B cell (primary cell): Measurements from ENCODE around the gene CREB3L1. TPM values are rescaled to one million over a fixed set of nuclear protein-coding genes. Genes with fewer than 3 reads are reported as not detected.

Experiments
- ATAC-seq: fragments of 200-7000 bp; cut with Tn5 transposase; one replicate; pipeline ENCODE4 v1.10.0; 2021; ENCODE audit warnings: low read depth, mild to moderate bottlenecking, moderate number of reproducible peaks, moderate library complexity
- CTCF ChIA-PET: fragments of 350-600 bp; sonication (Branson Sonifier 250); formaldehyde crosslinking; loops from one replicate; lab custom pipeline; 2021; ENCODE audit warnings: antibody characterized with exemption, inconsistent platforms; lab: Charles Lee
- POLR2A ChIA-PET: fragments of 350-600 bp; sonication (Branson Sonifier 250); formaldehyde crosslinking; loops from one replicate; lab custom pipeline; 2021; ENCODE audit warnings: antibody characterized with exemption; lab: Charles Lee
- DNase-seq: peaks from one replicate; pipeline ENCODE4 v3.0.0; 2013
- H2AFZ ChIP-seq: 2 replicates; pipeline ENCODE4 v1.6.1; 2012; ENCODE audit warnings: mild to moderate bottlenecking, low read depth, low read length; ENCODE audit not compliant: insufficient read depth, poor library complexity, severe bottlenecking
- H3K27ac ChIP-seq, 2 donors: 1 replicate in 1 of 2; 2 replicates in 1 of 2; pipeline ENCODE4 v1.5.1; 2012 to 2013; ENCODE audit warnings: low read length in 2 of 2, mild to moderate bottlenecking in 2 of 2, moderate library complexity in 1 of 2
- H3K27me3 ChIP-seq, 4 experiments: fragments of 200-600 bp in 1 of 4; sonication (generic) in 1 of 4; replicated peaks in 1 of 4; 1 replicate in 2 of 4; 2 replicates in 2 of 4; pipeline versions ENCODE4 v1.6.1 to v1.7.0; 2013 to 2016; ENCODE audit warnings: low read length in 3 of 4, mild to moderate bottlenecking in 2 of 4, mixed read lengths in 1 of 4, moderate library complexity in 1 of 4; ENCODE audit not compliant: insufficient read depth in 4 of 4, control insufficient read depth in 3 of 4; ENCODE audit errors: control extremely low read depth in 1 of 4
- H3K36me3 ChIP-seq, 2 experiments: replicated peaks in 1 of 2; 1 replicate in 1 of 2; 2 replicates in 1 of 2; pipeline versions ENCODE4 v1.6.1 to v1.7.1; 2013; ENCODE audit warnings: low read length in 1 of 2; ENCODE audit not compliant: insufficient read depth in 2 of 2, control insufficient read depth in 1 of 2; ENCODE audit errors: control extremely low read depth in 1 of 2, extremely low read depth in 1 of 2
- H3K4me1 ChIP-seq, 2 donors: fragments of 200-600 bp in 1 of 2; sonication (generic) in 1 of 2; 1 replicate in 1 of 2; 2 replicates in 1 of 2; pipeline versions ENCODE4 v1.5.1 to v1.6.1; 2013 to 2017; ENCODE audit warnings: low read length in 2 of 2; ENCODE audit not compliant: control insufficient read depth in 2 of 2, insufficient read depth in 2 of 2
- H3K4me2 ChIP-seq: replicated peaks from 2 replicates; pipeline ENCODE3; 2012; ENCODE audit warnings: mild to moderate bottlenecking, low read depth, low read length; ENCODE audit not compliant: poor library complexity, severe bottlenecking
- H3K4me3 ChIP-seq, 5 experiments: fragments of 200-600 bp in 1 of 5; sonication (generic) in 1 of 5; 1 replicate in 3 of 5; 2 replicates in 2 of 5; pipeline versions ENCODE4 v1.5.1 to v1.7.0; 2011 to 2016; ENCODE audit warnings: low read length in 4 of 5, mild to moderate bottlenecking in 4 of 5, low read depth in 2 of 5, control low read depth in 1 of 5, moderate library complexity in 1 of 5; ENCODE audit not compliant: insufficient read depth in 1 of 5; ENCODE audit errors: control extremely low read depth in 1 of 5, extremely low read depth in 1 of 5
- H3K79me2 ChIP-seq: fragments of 200-600 bp; sonication (generic); one replicate; pipeline ENCODE4 v1.6.0; 2016; ENCODE audit warnings: low read length; ENCODE audit not compliant: control insufficient read depth, insufficient read depth
- H3K9ac ChIP-seq: fragments of 200-600 bp; sonication (generic); 2 replicates; pipeline ENCODE4 v1.6.1; 2017; ENCODE audit warnings: mild to moderate bottlenecking, low read length, moderate library complexity
- H3K9me3 ChIP-seq, 3 donors: one replicate each; pipeline versions ENCODE4 v1.6.1 to v1.7.1; 2013; ENCODE audit warnings: low read length in 2 of 3; ENCODE audit not compliant: control insufficient read depth in 2 of 3, insufficient read depth in 1 of 3; ENCODE audit errors: control extremely low read depth in 1 of 3
- H4K20me1 ChIP-seq: 2 replicates; pipeline ENCODE4 v1.6.0; 2012; ENCODE audit warnings: mild to moderate bottlenecking, low read length; ENCODE audit not compliant: insufficient read depth, control insufficient read depth, poor library complexity, severe bottlenecking
- H3K27ac Mint-ChIP-seq: one replicate; pipeline ENCODE4 v1.8.0; 2021; ENCODE audit warnings: mixed read lengths
- H3K27me3 Mint-ChIP-seq: one replicate; pipeline ENCODE4 v1.8.0; 2021; ENCODE audit warnings: mixed read lengths
- H3K4me1 Mint-ChIP-seq: one replicate; pipeline ENCODE4 v1.8.0; 2021; ENCODE audit warnings: mixed read lengths
- H3K4me3 Mint-ChIP-seq: one replicate; pipeline ENCODE4 v1.8.0; 2021; ENCODE audit warnings: mixed read lengths
- H3K9me3 Mint-ChIP-seq: one replicate; pipeline ENCODE4 v1.8.0; 2022; ENCODE audit warnings: mixed read lengths; ENCODE audit not compliant: insufficient read depth
- CTCF ChIP-seq: fragments of 200-600 bp; IDR thresholded peaks from one replicate; pipeline ENCODE4 v1.8.0; 2022; ENCODE audit warnings: antibody characterized with exemption, mild to moderate bottlenecking
- EZH2 ChIP-seq: IDR thresholded peaks from 2 replicates; pipeline ENCODE4 v1.6.1; 2012; ENCODE audit warnings: borderline replicate concordance, low read depth, mild to moderate bottlenecking, moderate library complexity, low read length; ENCODE audit not compliant: insufficient read depth, poor library complexity, severe bottlenecking
- WGBS: methylation state at CpG from one replicate; pipeline ENCODE4 v1.1.5; 2013; ENCODE audit warnings: missing lambda C conversion rate; ENCODE audit not compliant: insufficient coverage; 5-methylcytosine and 5-hydroxymethylcytosine counted together
- intact Hi-C: fragments of 100-400 bp; cut with micrococcal nuclease; formaldehyde crosslinking; loops from one replicate; pipeline ENCODE4 v1.10.0; 2022
- polyA plus RNA-seq: library from polyadenylated mRNA; depleted of rRNA; stranded (reverse); fragments of >200 nt; gene quantifications from 2 replicates; pipeline ENCODE4 v1.2.3, GENCODE V29; 2012
- total RNA-seq, 2 donors: library from RNA; stranded (reverse); fragments of 120-200 nt in 1 of 2; gene quantifications; 1 replicate in 1 of 2; 2 replicates in 1 of 2; pipeline versions ENCODE4 v1.2.3 to v1.2.4, GENCODE V29; 2013 to 2022

Gene CREB3L1
- total and polyA plus RNA-seq, 2 donors (not counting 1 experiment from before 2014, with no cell fraction given): not detected

- no peak for DNase-seq
- no peak for ATAC-seq
- no peak overlapping the region for H2AFZ ChIP-seq
- Mint-ChIP-seq H3K27ac (no peak overlapping the region), H3K4me1 (peaks cover 16% of the 10 kb centered on the region), H3K9me3 (no peaks in the 10 kb centered on the region), H3K27me3 (no peaks in the 10 kb centered on the region), H3K4me3 (no peak overlapping the region)
- no peak overlapping the region for H3K4me2 ChIP-seq
- no peak overlapping the region for H3K27ac ChIP-seq
- TF ChIP-seq EZH2 (no peak), CTCF (no peak)
- no peaks in the 10 kb centered on the region for H3K9me3 ChIP-seq
- H4K20me1 ChIP-seq: peaks cover 60% of the 10 kb centered on the region
- peaks cover 13 to 19% of the 10 kb centered on the region in 2 donors for H3K4me1 ChIP-seq
- ChIA-PET POLR2A (interaction anchor here (0.6 kb wide), 1 partner anchor 124 kb away, joined by 3 read pairs; no protein-coding TSS in a partner anchor), CTCF (interaction anchor here (0.6 to 1.0 kb wide), 2 partner anchors 13 to 255 kb away, joined by 3 to 4 read pairs; no protein-coding TSS in a partner anchor)
- peaks cover 0 to 2% of the 10 kb centered on the region in 2 experiments for H3K36me3 ChIP-seq
- no peaks in the 10 kb centered on the region for H3K27me3 ChIP-seq
- H3K4me3 ChIP-seq: no peak overlapping the region
- intact Hi-C loops: no loop called here
- peaks cover 58% of the 10 kb centered on the region for H3K79me2 ChIP-seq
- no peak overlapping the region for H3K9ac ChIP-seq
- WGBS: 100% methylated on average over 3 of the region's 7 CpGs
Observed at GRCh38 chr11:46356924-46357482, 79.5 kb downstream of the CREB3L1 start.

- H3K27ac ChIP-seq: no peak overlapping the region
- ATAC-seq: no peak
Observed at GRCh38 chr11:46357483-46357936, 80.0 kb downstream of the CREB3L1 start.

More at GRCh38 chr11:46357483-46357936, 80.0 kb downstream of the CREB3L1 start:
- Histone ChIP-seq H3K4me2 (no peak overlapping the region), H4K20me1 (peaks cover 60% of the 10 kb centered on the region), H3K4me1 (peaks cover 18 to 19% of the 10 kb centered on the region in 2 donors), H3K9me3 (no peaks in the 10 kb centered on the region), H3K27me3 (no peaks in the 10 kb centered on the region), H3K36me3 (peaks cover 0 to 2% of the 10 kb centered on the region in 2 experiments), H3K79me2 (peaks cover 58% of the 10 kb centered on the region), H3K4me3 (no peak overlapping the region), H3K9ac (no peak overlapping the region), H2AFZ (no peak overlapping the region)
- Mint-ChIP-seq H3K9me3 (no peaks in the 10 kb centered on the region), H3K4me1 (peaks cover 21% of the 10 kb centered on the region), H3K27ac (no peak overlapping the region), H3K4me3 (no peak overlapping the region), H3K27me3 (no peaks in the 10 kb centered on the region)
- intact Hi-C loops: no loop called here
- 96% methylated on average over 11 of the region's 11 CpGs for WGBS
- ChIA-PET POLR2A (interaction anchor here (0.6 kb wide), 1 partner anchor 124 kb away, joined by 3 read pairs; no protein-coding TSS in a partner anchor), CTCF (interaction anchor here (0.6 kb wide), 1 partner anchor 255 kb away, joined by 4 read pairs; no protein-coding TSS in a partner anchor)
- DNase-seq: no peak
- TF ChIP-seq CTCF (no peak), EZH2 (no peak)
